Measurements from ENCODE around the gene MAP1B.

The MAP1B gene

DNA sequence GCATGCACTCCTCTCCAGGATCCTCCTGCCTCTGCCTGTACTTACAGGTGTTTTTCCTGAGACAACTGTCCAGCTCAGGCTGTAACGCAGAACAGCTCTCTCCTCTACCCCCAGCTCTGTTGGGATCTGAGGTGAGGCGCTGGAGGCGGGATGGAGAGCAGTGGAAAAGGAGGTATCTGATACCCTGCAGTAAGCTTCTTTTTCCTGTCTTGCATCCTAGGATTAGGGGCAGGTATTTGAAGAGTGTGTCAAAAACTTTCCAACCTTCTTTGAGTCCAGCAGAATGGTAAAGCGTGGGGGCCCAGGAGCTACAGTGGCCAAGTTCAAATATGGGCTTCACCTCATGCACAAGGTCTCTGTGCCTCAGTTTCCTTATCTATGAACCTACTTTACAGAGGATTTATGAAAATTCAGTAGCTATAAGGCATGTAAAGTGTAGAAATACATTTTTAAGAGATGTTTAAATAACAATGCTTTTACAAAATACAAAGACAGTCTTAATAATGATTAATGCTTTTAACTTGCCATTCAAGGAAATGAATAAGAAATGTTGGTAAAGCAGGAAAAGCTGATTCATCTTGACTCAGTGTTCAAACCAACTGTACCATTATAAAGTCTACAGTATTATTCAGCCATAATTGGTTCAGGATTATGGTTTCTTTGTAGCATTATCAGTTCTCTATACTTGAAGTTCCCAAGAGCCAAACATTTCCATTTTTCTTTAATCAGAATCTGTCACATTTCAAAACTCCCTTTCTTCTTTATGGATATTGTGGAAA is 26.1 kb downstream of the MAP1B start:
- no peak for DNase-seq (ENCODE audit: low read depth)

DNA sequence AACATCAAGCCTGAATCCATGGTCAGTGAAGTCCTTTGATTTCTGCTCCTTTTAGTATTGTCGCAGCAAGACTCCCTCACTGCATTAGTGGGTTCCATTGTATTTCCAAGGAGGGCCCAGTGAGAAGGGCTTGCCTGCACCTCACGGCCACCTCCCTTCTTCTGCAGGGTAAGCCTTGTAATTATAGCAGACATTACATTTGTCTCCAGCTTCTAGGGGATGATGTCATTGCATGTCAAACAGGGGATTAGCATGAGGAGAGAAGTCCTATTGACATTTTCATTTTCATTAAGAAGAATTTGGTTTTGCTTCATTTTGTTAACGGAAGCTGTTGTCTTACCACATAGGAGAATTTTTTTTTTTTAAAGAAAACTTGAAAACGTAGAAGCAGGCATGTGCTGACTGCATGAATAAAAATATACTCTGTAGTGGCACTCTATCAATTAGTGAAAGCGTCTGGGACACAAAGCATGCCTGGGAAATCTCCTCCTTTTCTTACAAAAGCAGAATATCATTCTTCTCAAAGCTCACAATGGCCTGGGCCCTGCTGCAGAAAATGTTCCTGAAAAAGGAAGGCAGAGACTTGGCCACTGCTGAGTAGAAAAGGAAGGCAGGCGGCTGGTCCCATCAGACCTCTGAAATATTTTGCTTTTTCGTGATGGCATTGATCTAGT is 27.1 kb downstream of the MAP1B start:
- no peak for DNase-seq (ENCODE audit: low read depth)

DNA sequence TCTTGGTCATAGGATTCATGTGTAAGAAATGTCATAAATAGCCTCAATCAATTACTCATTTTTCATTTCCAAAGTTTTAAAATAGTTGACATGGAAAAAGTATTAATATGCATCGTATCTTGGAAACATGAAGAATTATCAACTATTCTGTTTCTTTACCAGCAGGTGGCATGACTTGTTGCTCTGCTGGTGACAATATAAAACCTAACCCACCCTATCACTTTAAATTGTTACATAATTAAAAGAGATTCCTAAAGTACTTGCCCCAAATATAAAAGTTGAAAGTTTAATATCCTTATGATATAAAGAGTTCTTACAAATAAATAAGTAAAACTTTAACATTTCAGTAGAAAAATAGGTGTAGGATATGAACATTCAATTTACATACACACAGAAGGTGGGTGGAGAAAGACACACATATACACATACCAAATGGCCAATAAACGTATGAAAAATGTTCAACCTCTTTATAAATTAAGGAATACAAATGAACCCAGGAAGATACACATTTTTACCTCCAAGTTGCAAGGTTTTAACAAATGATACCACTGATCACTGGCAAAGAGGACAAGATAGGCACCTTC is 30.6 kb downstream of the MAP1B start:
- DNase-seq (ENCODE audit: low read depth): no peak

DNA sequence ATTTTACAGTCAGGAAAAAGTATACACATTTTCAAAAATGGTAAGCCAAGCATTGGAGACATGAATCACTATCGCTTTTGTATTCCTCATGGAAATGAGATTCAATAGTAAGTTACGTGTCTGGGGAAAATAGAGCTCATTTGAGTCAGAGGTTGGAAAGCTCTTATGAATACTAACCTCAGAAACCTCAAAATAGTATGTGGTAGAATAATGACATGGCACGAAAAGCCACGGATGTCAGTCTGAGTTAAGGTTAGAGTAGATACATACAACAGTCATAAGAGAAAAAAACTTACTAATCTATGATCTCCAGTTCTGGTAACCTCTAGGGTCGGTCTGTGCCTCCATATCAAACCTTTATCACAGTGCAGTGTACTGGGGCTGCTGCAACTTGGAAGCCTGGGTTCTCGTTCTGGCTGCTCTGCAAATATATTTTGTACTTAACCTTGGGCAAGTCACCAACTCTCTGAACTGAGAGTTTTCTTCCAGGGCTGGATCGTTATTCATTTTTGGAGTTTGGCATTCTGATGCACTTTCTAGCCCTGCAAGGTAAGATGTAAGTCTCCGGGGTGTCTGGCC is 31.8 kb downstream of the MAP1B start:
- peak; percentile 79 for DNase-seq (ENCODE audit: low read depth)

DNA sequence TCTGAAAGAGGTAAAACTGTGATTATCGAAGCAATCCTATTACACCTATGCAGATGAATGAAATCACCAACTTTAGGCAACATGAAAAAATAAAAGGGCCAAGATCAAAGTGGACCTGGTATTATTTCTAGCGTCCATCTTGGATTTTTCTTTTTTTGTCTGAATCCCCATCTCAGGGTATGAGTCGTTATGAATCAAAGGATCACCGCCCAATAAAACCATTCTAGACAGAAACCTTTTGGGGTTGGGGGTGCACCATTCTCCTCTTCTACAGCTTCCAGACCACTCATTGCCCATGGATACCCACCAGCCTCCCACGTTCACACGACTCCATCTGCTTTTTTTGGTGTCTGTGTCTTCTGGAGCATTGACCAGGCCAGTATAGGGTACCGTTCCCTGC is 33.4 kb downstream of the MAP1B start:
- no peak for DNase-seq (ENCODE audit: low read depth)

DNA sequence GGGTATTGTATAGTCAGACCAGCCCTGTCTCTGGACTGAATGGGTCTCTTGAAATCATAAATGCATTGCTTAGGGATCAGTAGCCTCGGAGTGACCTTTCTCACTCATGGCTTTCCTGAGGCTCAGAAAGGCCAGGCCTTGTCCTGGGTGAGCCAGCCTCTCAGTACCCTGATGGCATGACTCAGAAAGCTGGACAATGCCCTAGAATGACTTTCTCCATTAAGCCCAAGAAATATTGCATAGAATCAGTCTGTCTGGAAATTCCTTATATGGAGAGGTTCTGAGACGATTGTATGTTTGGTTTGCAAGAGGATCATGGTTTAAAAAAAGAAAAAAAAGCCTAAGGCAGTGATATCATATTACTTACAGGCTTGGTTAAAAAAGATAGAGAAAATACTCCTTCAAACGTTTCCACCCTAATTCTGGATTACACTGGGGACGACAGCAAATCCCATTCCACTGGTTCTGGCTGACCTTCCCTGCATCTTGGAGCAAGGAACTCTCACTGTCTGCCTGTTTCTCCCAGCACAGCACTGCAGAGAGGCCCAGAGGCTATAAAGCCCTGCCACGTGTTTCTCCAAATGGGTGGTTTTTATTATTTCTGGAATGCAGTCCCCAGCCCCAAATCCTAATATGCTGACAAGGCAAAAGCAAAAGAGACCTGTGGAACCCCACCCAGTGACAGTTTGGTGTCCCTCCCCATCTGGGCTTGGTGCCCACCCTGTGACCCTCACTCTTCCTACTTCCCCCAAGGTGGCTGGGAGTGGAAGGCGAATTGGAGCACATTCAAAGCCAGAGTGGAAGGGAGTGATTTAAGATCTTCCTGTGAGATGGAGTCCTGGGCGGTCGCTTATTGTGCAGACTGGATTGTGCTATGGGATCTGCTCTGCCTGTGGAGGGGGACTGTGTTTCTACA is 34.4 kb downstream of the MAP1B start:
- DNase-seq (ENCODE audit: low read depth): peak; percentile 81

DNA sequence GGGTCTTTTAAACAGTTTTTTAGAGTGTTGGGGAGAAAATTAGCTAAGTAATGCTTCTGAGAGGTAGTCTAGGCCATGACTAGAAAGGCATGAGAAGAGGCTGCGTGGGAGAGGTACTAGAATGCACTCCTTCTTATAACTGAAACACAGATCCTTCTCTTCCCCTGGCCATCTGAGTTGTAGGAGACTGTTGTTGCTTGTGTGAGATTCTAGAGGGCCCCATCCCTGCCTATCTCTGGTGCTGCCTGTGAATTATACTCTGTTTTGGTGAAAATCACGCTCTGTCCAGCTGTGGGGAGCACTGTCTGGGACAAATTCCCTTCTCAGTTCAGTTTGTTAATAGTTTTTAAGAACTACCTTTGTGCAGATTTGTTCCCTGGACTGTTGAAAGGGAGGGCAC is 37.5 kb downstream of the MAP1B start:
- DNase-seq (ENCODE audit: low read depth): no peak

DNA sequence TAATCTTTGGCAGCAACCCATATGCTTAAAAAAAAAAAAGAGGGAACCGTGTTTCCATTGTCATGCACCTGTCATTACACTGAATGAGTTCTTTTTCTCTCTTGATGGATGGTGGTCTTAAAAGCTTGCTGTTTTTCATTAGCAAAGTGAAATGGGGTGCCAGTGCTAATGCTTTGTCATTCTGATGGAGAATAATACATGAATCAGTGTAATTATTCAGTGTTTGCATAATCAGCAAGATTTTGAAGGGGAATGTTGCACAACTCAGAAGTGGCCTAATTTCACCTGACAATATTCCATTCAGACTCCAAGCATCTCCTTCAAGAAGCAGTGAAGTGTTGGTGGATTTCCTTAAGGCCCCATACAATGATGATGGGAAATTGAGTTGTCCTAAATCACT is 38.1 kb downstream of the MAP1B start:
- DNase-seq (ENCODE audit: low read depth): no peak

DNA sequence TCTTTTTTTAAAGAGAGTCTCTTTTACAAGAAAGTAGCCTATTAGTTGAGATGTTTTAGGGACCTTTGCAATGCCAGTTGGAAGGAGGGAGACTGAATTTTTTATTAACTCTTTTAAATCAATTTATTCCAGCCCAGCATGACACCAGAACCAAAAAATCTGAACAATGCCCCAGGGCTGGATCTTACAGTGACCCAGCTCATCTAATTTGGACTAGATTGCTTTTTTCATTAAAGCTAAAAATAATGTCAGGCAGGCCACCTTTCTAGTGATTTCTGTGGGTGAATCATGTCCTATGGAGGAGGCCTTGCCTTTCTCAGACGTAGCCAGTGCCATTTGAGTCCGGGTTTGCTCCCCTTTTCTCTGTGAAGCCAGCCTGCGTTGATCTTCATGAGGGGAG is 38.8 kb downstream of the MAP1B start:
- DNase-seq (ENCODE audit: low read depth): no peak

DNA sequence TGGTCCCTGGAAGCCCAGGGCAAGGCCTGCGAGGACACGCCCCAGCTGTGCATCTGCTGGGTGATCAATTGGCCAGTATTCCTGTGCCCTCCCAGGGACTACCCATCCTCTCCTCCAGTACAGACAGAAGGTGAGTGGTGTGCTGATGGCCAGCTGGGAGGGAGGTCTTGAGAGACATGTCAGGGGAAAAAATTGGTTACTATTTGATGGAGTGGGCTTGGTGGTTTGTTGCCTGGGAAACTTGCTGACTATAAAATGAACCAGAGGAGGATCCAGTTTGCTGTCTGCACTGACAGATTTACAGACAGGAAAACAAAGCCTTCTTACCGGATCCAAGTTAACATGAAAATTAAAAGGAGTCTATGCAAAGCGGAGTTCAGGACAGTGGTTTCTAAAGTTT is 40.3 kb downstream of the MAP1B start:
- DNase-seq (ENCODE audit: low read depth): no peak

DNA sequence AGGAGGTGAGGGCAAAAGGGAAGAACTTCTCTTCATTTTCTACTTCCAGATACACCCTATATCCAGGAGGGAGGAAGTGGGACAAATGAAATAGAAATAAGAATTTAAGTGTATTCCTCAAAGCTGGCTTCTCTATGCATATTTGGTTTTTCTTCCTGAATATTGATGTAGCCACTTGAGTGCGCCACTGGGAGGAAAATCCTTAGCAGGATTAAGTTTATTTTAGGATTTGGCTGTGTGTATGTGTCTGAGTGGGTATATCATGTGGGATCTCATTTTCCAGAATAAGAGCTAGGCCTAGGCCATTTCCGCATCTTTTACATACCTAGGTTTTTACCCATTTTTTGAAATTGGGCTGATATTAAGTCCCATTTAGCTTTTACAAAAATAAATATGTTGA is 42.5 kb downstream of the MAP1B start:
- DNase-seq (ENCODE audit: low read depth): no peak

DNA sequence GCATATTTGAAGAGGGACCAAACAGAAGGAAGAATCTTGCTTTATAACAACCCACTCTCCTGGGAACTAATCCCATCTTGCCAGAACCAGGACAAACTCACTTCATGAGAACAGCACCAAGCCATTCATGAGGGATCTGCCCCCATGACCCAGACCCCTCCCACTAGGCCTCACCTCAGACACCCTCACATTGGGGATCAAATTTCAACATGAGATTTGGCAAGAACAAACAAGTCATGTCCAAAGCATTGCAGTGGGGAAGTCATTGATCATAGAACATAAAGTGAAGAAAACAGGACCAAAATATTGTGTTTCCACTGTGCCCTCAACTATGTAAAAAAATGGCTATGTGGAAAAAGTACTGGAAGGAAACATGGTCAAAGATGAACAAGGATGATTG is 43.9 kb downstream of the MAP1B start:
- no peak for DNase-seq (ENCODE audit: low read depth)

DNA sequence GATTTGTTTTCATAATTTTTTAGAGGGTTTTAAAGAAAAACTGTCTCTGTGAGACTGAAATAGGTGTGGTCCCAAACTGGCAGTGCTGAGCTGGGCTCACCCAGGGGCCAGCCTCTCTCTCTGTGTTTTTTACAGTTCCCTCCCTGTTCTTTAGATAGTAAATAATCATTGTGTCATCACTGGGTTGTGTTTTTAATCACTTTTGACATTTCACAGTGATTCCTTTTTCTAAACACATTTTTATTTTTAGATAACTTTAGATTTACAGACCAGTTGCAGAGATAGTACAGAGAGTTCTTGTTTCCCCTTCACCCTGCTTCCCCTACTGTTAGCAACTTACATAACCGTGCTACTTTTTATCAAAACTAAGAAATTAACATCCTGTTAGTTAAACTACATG is 44.4 kb downstream of the MAP1B start:
- no peak for DNase-seq (ENCODE audit: low read depth)

DNA sequence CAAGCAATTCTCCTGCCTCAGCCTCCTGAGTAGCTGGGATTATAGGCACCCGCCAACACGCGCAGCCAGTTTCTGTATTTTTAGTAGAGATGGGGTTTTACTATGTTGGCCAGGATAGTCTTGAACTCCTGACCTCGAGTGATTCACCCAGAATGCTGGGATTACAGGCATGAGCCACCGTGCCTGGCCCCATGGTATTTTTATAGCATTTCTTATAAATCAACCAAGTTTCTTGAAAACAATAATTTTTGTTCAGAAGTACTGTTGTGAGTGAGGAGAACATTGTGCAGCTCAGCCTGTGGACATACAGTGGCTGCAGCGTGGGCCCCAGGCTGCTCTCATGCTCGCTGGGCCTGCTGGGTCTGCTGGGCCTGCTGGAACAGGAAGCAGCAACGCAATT is 45.3 kb downstream of the MAP1B start:
- DNase-seq (ENCODE audit: low read depth): peak; percentile 56

DNA sequence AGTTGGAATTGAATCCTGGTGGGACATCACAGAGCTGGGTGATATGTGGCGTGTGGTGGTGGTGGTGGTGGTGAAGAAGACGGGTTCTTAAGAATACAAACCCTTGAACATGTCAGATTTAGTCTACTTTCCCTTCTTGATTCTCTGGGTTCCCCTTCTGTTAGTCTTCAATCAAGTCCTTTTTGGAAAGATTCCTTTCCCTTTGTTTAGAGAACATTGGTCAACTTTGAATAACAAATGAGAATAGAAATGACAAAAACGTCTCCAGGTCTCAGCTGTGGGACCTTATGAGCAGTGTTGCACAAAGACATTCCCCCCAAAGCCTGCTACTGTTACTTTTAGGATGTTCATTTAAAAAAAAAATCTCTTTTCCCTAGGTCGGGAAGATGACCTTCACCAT is 46.3 kb downstream of the MAP1B start:
- no peak for DNase-seq (ENCODE audit: low read depth)

DNA sequence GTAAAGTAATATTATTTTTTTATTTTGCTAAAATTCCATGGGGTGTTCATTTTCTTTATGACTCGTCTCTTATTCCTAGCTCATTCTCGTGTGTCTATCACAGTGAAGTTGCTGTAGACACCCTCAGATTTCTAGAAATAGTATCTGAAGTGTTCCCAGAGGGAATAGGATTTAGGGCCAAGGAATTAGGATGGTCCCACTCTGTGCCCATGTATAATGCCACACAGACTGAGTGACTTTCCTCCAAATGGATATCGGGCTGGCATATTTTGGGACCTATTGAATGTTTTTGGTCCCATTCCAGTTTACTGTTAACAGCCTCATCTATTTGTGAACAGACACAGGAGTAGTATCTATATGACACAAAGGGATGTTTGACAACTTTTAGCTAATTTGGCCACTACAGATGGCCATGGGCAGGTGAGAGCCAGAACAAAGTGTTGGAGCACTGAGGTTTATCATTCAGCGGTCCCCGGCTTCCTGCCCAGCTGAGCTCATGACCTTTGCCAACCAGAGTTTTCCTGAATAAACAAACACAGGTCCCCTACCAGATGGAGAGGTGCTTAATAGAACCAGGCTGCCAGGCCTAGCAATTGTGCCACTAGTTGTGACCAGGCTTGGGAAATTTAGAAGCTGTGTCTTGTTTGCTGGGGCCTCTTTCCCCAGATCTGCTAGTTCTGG is 46.9 kb downstream of the MAP1B start:
- DNase-seq (ENCODE audit: low read depth): no peak

DNA sequence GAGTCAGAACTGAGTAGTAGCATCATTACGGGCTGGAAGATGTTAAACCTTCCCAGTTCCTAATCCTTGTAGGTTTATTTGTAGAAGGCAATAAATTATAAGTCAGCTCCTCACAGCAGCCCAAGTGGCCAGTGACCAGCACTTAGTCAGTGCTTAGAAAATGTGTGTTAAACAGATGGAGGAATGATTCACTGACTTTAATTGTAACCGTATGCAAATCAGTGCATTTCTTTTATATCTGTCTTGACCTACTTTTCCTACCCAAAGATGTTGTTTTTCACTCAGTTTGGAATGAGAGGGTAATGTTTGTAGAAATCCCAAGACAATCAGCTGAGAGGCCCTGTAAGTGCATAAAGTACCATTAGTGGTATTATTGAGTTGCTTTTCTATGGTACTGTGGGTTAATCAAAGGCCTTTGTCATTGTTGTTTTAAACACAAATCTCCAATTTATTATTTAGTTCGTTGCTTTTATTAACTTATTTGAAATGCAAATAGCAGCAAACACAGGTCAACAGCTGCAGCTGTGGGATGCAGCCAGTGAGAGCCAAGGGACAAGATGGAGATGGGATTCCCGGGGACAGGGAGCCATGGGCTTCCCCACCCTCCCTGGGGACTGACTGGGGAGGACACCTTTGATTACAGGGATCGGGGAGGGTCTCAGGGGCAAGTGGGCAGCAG is 49.8 kb downstream of the MAP1B start:
- peak; percentile 90 for DNase-seq (ENCODE audit: low read depth)

DNA sequence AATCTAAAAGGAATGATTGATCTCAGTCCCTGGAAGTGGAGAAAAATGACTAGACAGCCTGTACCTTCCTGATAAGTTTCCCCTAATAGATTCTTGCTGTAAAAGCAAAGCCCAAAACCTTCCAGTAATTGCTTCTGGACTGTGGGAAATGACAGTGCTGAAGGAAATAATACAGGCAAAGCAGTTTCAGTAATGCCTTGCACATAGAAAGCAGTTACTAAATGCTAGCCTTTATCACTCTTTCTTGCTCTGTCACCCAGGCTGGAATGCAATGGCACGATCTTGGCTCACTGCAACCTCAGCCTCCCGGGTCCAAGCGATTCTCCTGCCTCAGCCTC is 50.3 kb downstream of the MAP1B start:
- no peak for DNase-seq (ENCODE audit: low read depth)

DNA sequence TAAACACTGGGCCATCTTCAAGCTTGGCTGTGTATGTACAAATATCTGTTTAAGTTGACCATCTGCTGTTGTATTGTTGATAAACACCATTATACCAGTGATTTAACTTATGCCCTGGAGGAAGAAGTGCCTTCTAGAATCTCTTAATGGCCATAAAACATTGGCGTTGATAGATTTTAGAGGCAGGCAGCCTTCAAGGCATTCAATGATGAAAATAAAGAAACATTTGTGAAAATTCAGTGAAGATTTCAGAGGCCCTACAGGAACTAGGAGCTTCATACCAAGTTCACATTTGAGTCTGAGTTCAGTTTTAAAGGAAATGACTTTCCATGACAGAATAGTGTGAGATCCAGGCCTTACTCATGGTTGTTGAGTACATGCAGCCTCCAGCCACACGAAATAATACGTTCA is 52.2 kb downstream of the MAP1B start:
- no peak for DNase-seq (ENCODE audit: low read depth)

DNA sequence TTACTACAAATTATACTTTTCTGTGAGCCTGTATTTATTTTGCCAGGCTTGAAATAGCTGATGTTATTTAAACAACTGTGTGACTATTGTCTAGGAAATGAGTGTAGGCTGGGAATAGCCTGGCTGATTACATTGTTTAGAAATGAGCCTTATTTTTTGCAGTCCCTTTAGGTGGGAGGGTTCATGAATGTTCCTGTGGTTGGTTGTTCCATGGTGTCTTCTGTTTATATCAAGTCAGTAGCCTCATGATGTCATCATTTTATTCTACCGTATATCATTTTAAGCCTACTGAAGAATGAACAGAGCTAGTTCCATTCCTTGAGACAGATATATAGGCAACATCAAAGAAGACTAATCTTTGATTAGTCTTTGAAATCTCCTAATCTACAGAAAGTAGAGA is 53.1 kb downstream of the MAP1B start:
- DNase-seq (ENCODE audit: low read depth): no peak

DNA sequence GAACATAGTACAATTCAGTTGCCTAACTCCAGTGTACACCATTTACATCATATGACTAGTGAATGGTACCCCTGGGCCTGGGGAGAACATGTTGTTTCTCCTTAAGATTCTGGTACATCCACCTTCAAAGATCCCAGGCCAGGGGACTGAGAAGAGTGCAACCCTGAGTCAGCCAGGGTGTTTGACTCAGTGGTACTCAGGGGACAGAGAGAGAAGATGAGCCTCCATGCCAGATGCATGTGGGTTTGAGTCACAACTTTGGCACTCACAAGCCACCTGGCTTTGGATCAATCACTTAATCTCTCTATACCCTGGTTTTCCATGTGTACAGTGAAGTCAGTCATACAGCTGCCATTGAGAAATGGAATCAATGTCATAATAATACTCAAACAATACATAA is 53.7 kb downstream of the MAP1B start:
- no peak for DNase-seq (ENCODE audit: low read depth)

Data from GM04504 (cell line).